H54 (cell line): ENCODE data around the gene COBLL1.
"Not testable (repeated sequence)": the region's sequence is repeated elsewhere in the genome, so short reads cannot be mapped to it uniquely, and the experiment has no call there.

ENCODE experiments used
- DNase-seq: peaks from one replicate; pipeline ENCODE4 v3.0.0; 2011; ENCODE audit warnings: low spot score, mixed read lengths; ENCODE audit not compliant: insufficient read length
- FAIRE-seq: peaks from 3 replicates; lab custom pipeline; 2011; peaks lifted over from hg19 to GRCh38; lab: Jason Lieb, UNC
- POLR2A ChIP-seq: IDR thresholded peaks from 2 replicates; pipeline ENCODE4 v1.6.1; 2011; ENCODE audit warnings: low read depth, mild to moderate bottlenecking, low read length

Gene COBLL1

GRCh38 chr2:164779383-164780057 lies 62.1 kb downstream of the COBLL1 start:
- no peak for DNase-seq
- no peak for TF ChIP-seq POLR2A
- no peak for FAIRE-seq

GRCh38 chr2:164778723-164779122 lies 62.9 kb downstream of the COBLL1 start:
- DNase-seq, result no peak
- FAIRE-seq, result no peak
- TF ChIP-seq POLR2A, result no peak

DNA sequence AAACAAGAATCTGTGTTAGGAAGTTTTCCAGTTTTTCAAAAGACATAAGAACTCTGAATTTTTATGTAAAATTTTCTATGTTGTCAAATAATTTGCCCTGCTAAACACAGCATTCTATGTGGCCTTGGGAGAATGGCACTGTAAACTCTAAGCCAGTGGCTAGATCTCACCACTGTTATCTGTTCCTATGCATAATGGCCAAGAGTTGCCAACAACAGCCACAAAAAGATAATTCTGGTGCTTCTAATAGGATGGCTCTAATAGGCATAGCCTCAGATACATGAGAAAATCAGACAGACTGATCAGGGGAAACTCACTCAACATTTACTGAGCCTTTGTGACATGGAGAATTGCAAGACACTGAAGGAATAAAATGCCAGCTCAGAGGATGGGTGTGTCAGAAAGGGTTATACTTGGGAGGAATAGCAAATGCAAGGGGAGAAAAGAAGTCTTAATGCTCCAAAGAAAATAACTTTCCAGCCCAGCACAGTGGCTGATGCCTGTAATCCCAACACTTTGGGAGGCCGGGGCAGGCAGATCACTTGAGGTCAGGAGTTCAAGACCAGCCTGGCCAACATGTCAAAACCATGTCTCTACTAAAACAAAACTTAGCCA lies 63.7 kb downstream of the COBLL1 start:
- FAIRE-seq (no peak), DNase-seq (no peak)
- no peak for TF ChIP-seq POLR2A

GRCh38 chr2:164773635-164774034 lies 68.0 kb downstream of the COBLL1 start:
- FAIRE-seq (no peak), DNase-seq (no peak)
- TF ChIP-seq POLR2A, result no peak

DNA sequence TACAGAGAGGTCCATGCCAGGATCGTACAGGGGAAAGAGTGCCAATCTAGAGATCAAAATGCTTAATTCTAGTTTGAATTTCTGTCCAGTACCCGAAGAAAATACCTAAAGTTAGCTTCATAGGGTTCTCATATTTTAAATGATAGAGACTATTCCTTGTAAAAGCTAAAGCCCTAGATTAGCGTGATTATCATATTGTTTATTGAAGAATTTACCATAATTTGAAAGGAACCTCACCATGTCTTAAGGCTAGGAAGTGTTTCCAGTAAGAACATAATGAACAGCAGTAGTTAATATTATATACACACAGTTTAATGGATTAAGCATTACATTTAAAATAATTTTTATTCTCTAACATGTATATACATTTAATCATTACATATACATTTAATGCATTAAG lies 68.5 kb downstream of the COBLL1 start:
- no peak for TF ChIP-seq POLR2A
- DNase-seq (no peak), FAIRE-seq (no peak)

GRCh38 chr2:164771897-164772296 lies 69.7 kb downstream of the COBLL1 start:
- no peak for TF ChIP-seq POLR2A
- FAIRE-seq, result no peak

GRCh38 chr2:164770421-164770916 lies 71.2 kb downstream of the COBLL1 start:
- no peak for DNase-seq
- TF ChIP-seq POLR2A, result no peak
- FAIRE-seq, result no peak

More at GRCh38 chr2:164771897-164772296, 69.7 kb downstream of the COBLL1 start:
- DNase-seq, result no peak

GRCh38 chr2:164766954-164767320 lies 74.7 kb downstream of the COBLL1 start:
- FAIRE-seq, result no peak
- no peak for DNase-seq
- TF ChIP-seq POLR2A, result no peak

GRCh38 chr2:164766216-164766953 lies 75.2 kb downstream of the COBLL1 start:
- FAIRE-seq, result no peak
- no peak for DNase-seq
- TF ChIP-seq POLR2A, result no peak

- TF ChIP-seq POLR2A, result no peak
- DNase-seq, result no peak
- FAIRE-seq, result no peak
Measured at GRCh38 chr2:164764996-164765395, 76.6 kb downstream of the COBLL1 start.

DNA sequence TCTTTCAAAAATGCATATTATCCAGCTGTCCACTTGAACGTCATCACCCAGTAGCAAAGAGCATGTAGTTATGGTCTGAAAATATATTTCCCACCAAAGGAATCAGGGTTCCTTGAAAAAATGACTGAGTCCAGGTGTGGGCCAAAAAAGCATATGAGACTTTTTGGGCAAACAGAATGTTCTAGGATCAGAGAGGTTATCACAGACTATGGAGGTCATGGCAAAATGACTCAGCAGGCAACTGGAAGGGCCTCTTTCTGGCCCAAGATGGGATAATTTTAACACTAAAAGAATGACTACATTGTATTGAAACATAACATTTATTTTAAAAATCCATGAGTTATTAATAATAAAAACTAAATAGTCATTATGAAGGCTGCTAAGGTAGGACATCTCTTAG lies 77.1 kb downstream of the COBLL1 start:
- TF ChIP-seq POLR2A, result no peak
- no peak for DNase-seq
- FAIRE-seq, result no peak

GRCh38 chr2:164763431-164763830 lies 78.2 kb downstream of the COBLL1 start:
- no peak for TF ChIP-seq POLR2A
- FAIRE-seq (no peak), DNase-seq (no peak)

DNA sequence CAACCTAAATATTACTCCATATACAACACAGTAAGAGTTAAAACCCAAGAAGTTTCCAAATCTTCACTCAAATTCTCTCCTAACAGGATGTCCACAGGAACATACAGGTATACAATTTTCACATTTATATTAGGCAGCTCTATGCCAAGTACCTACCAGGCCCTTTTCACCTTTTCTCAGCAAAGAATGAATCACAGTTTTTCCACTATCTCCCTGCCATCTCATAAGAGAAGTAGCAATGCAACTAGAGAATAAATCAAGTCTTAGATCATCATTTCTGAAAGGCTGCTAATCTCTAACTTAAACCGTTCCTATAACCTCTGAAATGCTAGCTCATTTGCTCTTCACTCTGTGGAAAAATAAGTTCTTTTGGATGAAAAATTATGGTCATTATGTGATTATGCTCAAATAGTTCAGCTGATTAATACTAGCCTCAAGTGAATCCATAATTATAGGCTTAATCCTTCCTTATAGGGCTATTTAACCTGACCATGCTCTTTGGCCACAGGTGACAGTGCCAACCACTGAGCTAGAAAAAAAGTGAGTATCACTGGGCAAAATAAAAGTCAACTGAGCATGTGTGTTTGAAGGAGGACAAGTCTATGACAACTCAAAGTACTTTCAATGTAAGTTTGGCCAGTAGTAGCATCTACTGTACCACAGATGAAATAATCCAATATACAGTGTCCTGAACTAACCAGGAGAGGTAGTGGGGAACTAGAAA lies 79.7 kb downstream of the COBLL1 start:
- FAIRE-seq (no peak), DNase-seq (no peak)
- TF ChIP-seq POLR2A, result no peak

- not testable (repeated sequence) for FAIRE-seq, DNase-seq
Measured at GRCh38 chr2:164761201-164761600, 80.4 kb downstream of the COBLL1 start.
